Lower lobe of right lung (tissue), 2 donors: ENCODE results near the gene LRFN4. TPM values are rescaled to one million over a fixed set of nuclear protein-coding genes. Genes with fewer than 3 reads are reported as not detected.

Source experiments
- ATAC-seq, 2 donors: fragments of 200-7000 bp; cut with Tn5 transposase; one replicate each; pipeline ENCODE4 v1.9.1; 2020 to 2022; ENCODE audit warnings: mild to moderate bottlenecking in 2 of 2, moderate library complexity in 2 of 2
- DNase-seq: peaks from one replicate; pipeline ENCODE4 v3.0.0-alpha.2; 2020
- H3K27ac ChIP-seq: fragments of 200-600 bp; one replicate; pipeline ENCODE4 v1.8.0; 2022
- H3K27me3 ChIP-seq: fragments of 200-600 bp; one replicate; pipeline ENCODE4 v1.8.0; 2022; ENCODE audit warnings: low read depth
- H3K36me3 ChIP-seq: fragments of 200-600 bp; one replicate; pipeline ENCODE4 v1.8.0; 2022; ENCODE audit warnings: mild to moderate bottlenecking
- H3K4me1 ChIP-seq: fragments of 200-600 bp; one replicate; pipeline ENCODE4 v1.8.0; 2022
- H3K4me3 ChIP-seq: fragments of 200-600 bp; one replicate; pipeline ENCODE4 v1.8.0; 2022; ENCODE audit warnings: mild to moderate bottlenecking
- H3K9me3 ChIP-seq: fragments of 200-600 bp; one replicate; pipeline ENCODE4 v1.8.0; 2022
- intact Hi-C: fragments of 100-400 bp; cut with DNase I; formaldehyde crosslinking; loops from one replicate; pipeline ENCODE4 v1.11.0; 2022
- total RNA-seq: library from RNA; stranded (reverse); fragmentation: NEBNext Ultra II Directional; extraction: Animal tissue kit (Norgen Biotek cat#: 25700); gene quantifications from one replicate; pipeline ENCODE4 v1.2.1, GENCODE V29; 2021
- TF ChIP-seq, protein P1 (sequence below): fragments of 200-600 bp; IDR thresholded peaks from one replicate; pipeline ENCODE4 v1.8.0; 2022; ENCODE audit warnings: antibody characterized with exemption, mild to moderate bottlenecking
- donor health status: DM: no; HTN: yes; CAD: no; lungs with severe emphysema.

LRFN4 gene
- total RNA-seq, 1 donor from 2014 or later, result 15.7 TPM

DNA sequence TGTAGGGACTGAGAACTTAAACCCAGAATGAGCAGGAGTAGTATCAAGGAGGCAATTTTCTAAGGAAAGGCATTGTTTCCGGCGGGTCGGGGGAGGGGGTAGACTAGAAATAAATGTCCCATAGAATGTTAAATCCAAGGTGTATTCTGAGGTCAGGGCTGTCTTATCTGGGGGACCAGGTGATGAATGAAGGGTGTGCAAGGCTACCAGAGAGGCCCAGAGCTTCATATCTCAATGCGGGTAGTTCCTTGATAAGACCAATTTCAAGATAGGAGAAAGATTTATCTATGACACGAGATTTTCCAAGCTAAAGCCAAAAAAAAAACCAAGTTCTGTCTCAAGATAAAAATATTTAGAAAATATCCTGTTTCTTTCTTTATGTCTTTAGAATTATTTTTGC is 21.9 kb upstream of the LRFN4 start:
- intact Hi-C loops, result loop anchor here (5.0 kb wide), 1 partner anchor 138 kb away; no protein-coding TSS in a partner anchor
- TF ChIP-seq, protein P1, sequence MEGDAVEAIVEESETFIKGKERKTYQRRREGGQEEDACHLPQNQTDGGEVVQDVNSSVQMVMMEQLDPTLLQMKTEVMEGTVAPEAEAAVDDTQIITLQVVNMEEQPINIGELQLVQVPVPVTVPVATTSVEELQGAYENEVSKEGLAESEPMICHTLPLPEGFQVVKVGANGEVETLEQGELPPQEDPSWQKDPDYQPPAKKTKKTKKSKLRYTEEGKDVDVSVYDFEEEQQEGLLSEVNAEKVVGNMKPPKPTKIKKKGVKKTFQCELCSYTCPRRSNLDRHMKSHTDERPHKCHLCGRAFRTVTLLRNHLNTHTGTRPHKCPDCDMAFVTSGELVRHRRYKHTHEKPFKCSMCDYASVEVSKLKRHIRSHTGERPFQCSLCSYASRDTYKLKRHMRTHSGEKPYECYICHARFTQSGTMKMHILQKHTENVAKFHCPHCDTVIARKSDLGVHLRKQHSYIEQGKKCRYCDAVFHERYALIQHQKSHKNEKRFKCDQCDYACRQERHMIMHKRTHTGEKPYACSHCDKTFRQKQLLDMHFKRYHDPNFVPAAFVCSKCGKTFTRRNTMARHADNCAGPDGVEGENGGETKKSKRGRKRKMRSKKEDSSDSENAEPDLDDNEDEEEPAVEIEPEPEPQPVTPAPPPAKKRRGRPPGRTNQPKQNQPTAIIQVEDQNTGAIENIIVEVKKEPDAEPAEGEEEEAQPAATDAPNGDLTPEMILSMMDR, result no peak
- no peak overlapping the region for H3K27ac ChIP-seq
- H3K9me3 ChIP-seq, result no peaks in the 10 kb centered on the region
- ATAC-seq (no peak), DNase-seq (no peak)
- H3K4me1 ChIP-seq, result peaks cover 5% of the 10 kb centered on the region
- no peaks in the 10 kb centered on the region for H3K27me3 ChIP-seq
- peaks cover 21% of the 10 kb centered on the region for H3K36me3 ChIP-seq
- no peak overlapping the region for H3K4me3 ChIP-seq

DNA sequence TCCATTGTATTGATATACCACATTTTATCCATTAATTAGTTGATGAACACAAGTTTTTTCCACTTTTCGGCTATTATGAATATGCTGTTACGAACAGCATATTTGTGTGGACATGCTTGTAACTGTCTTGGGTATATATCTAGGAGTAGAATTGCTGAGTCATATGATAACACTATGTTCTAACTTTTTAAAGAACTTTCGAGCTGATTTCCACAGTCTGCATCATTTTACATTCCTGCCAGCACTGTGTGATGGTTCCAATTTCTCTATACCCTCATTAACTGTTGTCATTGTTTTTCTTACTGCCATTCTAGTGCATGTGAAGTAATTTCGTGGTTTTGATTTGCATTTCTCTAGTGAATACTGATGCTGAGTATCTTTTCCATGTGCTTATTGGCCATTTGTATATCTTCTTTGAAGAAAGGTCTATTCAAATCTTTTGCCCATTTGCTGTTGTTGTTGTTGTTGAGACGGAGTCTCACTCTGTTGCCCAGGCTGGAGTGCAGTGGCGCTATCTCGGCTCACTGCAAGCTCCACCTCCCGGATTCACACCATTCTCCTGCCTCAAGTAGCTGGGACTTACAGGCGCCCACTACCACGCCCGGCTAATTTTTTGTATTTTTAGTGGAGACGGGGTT is 21.0 kb upstream of the LRFN4 start:
- Histone ChIP-seq H3K4me1 (peaks cover 14% of the 10 kb centered on the region), H3K36me3 (peaks cover 27% of the 10 kb centered on the region), H3K9me3 (no peaks in the 10 kb centered on the region), H3K27me3 (no peaks in the 10 kb centered on the region), H3K4me3 (no peak overlapping the region), H3K27ac (no peak overlapping the region)
- DNase-seq (no peak), ATAC-seq (no peak)
- TF ChIP-seq, protein P1, result no peak
- intact Hi-C loops, result no loop called here

DNA sequence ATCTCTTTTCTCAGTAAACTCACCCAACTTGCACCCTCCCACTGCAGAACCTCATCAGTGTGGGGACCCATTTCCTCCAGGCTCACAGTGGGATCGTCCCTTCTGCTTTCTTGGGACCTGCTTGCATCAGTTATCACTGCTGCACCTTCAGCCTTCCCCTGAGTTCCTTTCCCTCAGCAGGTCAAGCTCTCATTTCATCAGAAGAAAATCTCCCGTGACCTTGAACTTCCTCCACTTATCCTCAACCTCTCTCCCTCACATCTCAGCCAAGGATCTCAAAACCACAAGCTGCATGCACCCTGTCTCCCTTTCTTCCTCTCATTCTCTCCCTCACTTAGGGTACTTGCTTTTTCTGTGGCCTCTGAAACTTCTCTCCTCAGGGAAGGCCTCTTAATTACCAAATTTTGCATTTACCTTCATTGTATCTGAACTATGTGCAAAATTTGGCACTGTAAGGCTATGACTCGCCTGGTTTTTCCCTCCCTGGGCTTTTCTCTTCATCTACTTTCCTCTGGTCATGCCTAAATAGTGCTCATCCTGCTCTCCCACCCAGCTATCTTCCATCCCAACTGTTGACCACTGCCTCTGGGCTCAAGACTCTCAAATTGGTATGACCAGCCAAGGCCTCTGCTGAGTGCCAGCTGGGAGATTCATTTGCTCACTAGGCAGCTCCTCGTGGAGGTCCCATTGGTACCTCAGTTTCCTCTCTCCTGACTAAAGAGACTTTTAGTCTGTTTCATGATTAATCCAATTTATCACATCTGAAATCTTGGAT is 16.4 kb upstream of the LRFN4 start:
- peaks cover 34% of the 10 kb centered on the region for H3K36me3 ChIP-seq
- H3K9me3 ChIP-seq, result no peaks in the 10 kb centered on the region
- intact Hi-C loops, result no loop called here
- TF ChIP-seq, protein P1, result no peak
- no peak for ATAC-seq
- H3K27ac ChIP-seq, result no peak overlapping the region
- peaks cover 38% of the 10 kb centered on the region for H3K4me1 ChIP-seq
- no peaks in the 10 kb centered on the region for H3K27me3 ChIP-seq
- H3K4me3 ChIP-seq, result no peak overlapping the region
- no peak for DNase-seq

DNA sequence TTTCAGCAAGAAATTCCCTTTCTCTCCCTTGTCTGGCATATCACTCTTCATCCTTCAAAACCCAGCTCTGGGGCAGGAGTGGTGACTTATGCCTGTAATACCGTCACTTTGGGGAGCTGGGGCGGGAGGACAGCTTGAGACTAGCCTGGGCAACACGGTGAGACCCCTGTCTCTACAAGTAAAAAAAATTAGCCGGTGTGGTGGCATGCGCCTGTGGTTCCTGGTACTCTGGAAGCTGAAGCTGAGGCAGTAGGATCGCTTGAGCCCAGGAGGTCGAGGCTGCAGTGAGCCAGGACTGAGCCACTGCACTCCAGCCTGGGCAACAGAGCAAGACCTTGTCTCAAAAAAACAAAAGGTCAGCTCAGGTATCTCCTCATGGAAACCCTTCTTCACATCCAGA is 15.0 kb upstream of the LRFN4 start:
- TF ChIP-seq, protein P1, result no peak
- Histone ChIP-seq H3K27me3 (no peaks in the 10 kb centered on the region), H3K4me1 (peaks cover 38% of the 10 kb centered on the region), H3K36me3 (peaks cover 48% of the 10 kb centered on the region), H3K9me3 (no peaks in the 10 kb centered on the region), H3K27ac (no peak overlapping the region), H3K4me3 (peak overlapping the region; percentile 98)
- ATAC-seq (no peak), DNase-seq (no peak)
- intact Hi-C loops, result no loop called here

DNA sequence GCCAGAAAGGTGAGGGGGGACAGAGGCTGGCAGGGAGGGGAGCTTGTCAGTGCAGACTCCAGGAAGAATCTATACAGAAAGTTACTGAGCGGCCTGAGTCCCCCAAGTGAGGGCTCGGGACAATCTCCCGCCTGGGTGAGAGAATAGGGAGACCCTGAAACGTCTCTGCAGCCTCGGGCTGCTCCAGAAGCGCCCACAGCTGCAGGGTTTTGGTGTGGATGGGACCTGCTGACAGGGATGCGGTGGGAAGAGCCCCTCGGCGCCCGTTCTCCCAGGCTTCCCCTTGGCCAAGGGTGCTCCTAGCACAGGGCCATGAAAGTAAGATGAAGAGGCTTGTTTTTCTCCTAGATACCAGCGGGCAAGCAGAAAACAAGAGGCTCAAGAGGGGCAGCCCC is 14.4 kb upstream of the LRFN4 start:
- DNase-seq (peak; percentile 42), ATAC-seq (peak; percentile 5 to 23)
- no peaks in the 10 kb centered on the region for H3K27me3 ChIP-seq
- H3K4me3 ChIP-seq, result peak overlapping the region; percentile 98
- H3K36me3 ChIP-seq, result peaks cover 52% of the 10 kb centered on the region
- peaks cover 38% of the 10 kb centered on the region for H3K4me1 ChIP-seq
- H3K9me3 ChIP-seq, result no peaks in the 10 kb centered on the region
- intact Hi-C loops, result no loop called here
- TF ChIP-seq, protein P1, result no peak
- H3K27ac ChIP-seq, result peak overlapping the region; percentile 100
